ENCODE data around the gene CAPZA2.

CAPZA2 gene

DNA sequence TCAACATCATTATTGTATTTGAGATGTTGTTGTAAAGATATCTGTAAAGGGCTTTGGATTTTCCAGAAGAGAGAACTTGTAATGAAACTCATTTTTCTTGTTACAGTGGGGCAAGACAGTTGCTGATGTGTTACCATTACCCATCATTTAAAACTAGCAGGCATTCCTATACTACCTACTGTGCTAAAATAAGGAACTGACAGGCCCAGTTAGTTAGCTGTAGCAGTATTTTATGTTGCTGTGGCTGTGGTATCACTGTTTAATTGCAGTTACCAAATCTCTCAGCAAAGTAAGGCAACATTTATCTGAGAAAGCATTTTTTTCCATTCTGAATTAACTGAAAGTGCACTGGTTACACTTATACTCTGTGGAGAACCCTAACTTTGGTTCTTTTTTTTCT, 100.8 kb downstream of the CAPZA2 start:
- no peak for DNase-seq (ENCODE audit: low spot score)
- in situ Hi-C loops (cut with MboI; ENCODE audit: low sequenced_read_pairs, unreplicated experiment): no loop called here
- TF ChIP-seq, protein P1, sequence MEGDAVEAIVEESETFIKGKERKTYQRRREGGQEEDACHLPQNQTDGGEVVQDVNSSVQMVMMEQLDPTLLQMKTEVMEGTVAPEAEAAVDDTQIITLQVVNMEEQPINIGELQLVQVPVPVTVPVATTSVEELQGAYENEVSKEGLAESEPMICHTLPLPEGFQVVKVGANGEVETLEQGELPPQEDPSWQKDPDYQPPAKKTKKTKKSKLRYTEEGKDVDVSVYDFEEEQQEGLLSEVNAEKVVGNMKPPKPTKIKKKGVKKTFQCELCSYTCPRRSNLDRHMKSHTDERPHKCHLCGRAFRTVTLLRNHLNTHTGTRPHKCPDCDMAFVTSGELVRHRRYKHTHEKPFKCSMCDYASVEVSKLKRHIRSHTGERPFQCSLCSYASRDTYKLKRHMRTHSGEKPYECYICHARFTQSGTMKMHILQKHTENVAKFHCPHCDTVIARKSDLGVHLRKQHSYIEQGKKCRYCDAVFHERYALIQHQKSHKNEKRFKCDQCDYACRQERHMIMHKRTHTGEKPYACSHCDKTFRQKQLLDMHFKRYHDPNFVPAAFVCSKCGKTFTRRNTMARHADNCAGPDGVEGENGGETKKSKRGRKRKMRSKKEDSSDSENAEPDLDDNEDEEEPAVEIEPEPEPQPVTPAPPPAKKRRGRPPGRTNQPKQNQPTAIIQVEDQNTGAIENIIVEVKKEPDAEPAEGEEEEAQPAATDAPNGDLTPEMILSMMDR (IDR thresholded peaks at IDR 0.05; ENCODE audit: borderline replicate concordance, control extremely low read depth, extremely low read depth, insufficient read depth, missing control alignments): no peak

DNA sequence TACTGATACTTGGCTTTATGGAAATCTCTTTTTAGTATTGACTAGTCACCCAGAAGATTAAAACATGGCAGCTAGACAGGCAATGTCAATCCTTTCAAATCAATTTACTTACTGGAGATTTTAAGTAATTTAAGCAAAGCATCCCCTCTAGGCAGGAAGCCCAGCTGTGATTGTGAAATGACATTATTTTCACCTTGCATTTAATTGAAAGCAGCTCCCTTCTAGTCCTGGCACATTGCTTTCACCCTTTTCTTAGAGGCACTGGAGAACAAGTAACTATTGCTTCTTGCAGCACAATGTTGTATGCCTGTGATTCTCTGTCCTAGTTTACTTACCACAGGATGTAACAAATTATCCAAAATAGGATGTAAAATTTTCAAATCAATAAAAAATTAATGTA, 104.2 kb downstream of the CAPZA2 start:
- no peak for DNase-seq (ENCODE audit: low spot score)
- TF ChIP-seq, protein P1 (IDR thresholded peaks at IDR 0.05; ENCODE audit: borderline replicate concordance, control extremely low read depth, extremely low read depth, insufficient read depth, missing control alignments): no peak
- in situ Hi-C loops (cut with MboI; ENCODE audit: low sequenced_read_pairs, unreplicated experiment): no loop called here

DNA sequence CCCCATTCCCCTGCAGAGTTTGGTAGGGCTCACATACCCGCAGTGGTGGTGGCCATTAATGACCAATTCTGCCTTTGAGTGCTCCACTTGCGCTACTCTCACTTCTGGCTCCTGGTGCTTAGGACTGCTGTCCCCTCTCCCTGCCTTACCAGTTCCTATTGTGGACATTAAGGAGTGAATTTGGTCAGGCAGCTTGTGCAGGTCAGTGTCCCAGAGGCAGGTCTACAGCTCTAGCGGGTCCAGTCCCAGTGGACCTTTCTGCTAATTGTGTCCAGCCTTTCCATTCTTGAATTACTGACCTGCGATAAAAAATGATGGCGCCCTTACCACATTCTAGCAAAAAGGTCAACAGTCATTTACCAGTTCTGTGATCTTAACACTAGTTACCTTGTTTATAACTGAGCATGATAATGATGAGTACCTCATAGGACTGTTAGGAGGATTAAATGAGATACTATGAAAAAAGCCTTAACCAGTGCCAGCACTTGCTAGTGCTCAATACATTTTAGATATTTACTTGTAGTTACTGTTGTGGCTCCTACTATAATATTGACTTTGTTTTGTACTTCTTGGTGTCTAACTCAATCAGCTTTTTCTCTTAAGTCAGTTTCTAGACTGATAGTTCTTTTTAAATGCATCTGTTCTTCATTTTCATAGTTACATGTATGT, 105.0 kb downstream of the CAPZA2 start:
- in situ Hi-C loops (cut with MboI; ENCODE audit: low sequenced_read_pairs, unreplicated experiment): no loop called here
- no peak for DNase-seq (ENCODE audit: low spot score)
- TF ChIP-seq, protein P1 (IDR thresholded peaks at IDR 0.05; ENCODE audit: borderline replicate concordance, control extremely low read depth, extremely low read depth, insufficient read depth, missing control alignments): no peak

DNA sequence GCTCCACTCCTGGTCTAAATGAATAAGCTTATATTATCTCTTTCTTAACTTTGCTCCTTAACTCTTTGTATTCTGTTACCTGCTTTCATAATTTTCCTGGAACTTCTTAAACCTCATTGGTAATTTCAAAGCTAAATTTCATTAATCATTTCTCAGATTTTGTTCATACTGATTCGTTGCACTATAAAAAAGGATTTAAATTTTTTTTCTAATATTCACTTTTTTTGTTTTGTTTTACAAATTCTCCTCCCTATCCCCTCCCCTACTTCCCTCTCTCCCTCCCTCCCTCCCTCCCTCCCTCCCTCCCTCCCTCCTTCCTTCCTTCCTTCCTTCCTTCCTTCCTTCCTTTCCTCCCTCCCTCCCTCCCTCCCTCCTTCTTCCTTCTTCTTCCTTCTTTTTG, 105.6 kb downstream of the CAPZA2 start:
- in situ Hi-C loops (cut with MboI; ENCODE audit: low sequenced_read_pairs, unreplicated experiment): no loop called here
- TF ChIP-seq, protein P1 (IDR thresholded peaks at IDR 0.05; ENCODE audit: borderline replicate concordance, control extremely low read depth, extremely low read depth, insufficient read depth, missing control alignments): no peak
- no peak for DNase-seq (ENCODE audit: low spot score)

- DNase-seq (ENCODE audit: low spot score): no peak
- in situ Hi-C loops (cut with MboI; ENCODE audit: low sequenced_read_pairs, unreplicated experiment): no loop called here
- TF ChIP-seq, protein P1 (IDR thresholded peaks at IDR 0.05; ENCODE audit: borderline replicate concordance, control extremely low read depth, extremely low read depth, insufficient read depth, missing control alignments): no peak
Observed at GRCh38 chr7:116968631-116969030, 106.2 kb downstream of the CAPZA2 start.

DNA sequence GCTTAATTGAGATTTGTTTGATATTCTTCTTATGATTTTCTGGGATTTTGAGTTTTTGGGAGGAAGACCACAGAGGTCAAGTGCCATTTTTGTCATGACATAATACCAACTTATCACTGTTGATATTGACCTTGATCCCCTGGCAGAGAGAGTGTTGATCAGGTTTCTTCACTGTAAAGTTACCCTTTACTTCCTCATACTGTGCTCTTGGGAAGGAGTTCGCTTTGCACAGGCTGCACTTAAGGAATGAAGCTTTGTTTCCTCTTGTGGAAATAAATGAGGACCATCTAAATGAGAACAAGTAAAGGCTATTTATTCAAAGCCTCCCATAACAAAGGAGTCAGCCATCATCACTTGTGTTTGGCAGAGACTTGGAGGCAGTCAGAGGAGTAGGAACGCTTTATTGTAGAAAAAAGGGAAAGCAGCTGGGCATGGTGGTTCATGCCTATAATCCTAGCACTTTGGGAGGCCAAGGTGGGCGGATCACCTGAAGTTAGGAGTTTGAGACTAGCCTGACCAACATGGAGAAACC, 107.0 kb downstream of the CAPZA2 start:
- DNase-seq (ENCODE audit: low spot score): no peak
- TF ChIP-seq, protein P1 (IDR thresholded peaks at IDR 0.05; ENCODE audit: borderline replicate concordance, control extremely low read depth, extremely low read depth, insufficient read depth, missing control alignments): no peak
- in situ Hi-C loops (cut with MboI; ENCODE audit: low sequenced_read_pairs, unreplicated experiment): no loop called here
